Hematopoietic multipotent progenitor cell treated with erythropoietin and hydrocortisone succinate and interleukin-3 and kit ligand, for 8 days (in vitro differentiated cells): ENCODE measurements around the gene C4B.
"Not testable (repeated sequence)": the region's sequence is repeated elsewhere in the genome, so short reads cannot be mapped to it uniquely, and the experiment has no call there.

ENCODE experiments used
- DNase-seq: peaks from one replicate; pipeline ENCODE4 v3.0.0-alpha.2; 2015

C4B gene

GRCh38 chr6:32056254-32056653 lies 41.7 kb downstream of the C4B start:
- DNase-seq = no peak

GRCh38 chr6:32057966-32058365 lies 43.4 kb downstream of the C4B start:
- no peak for DNase-seq

DNA sequence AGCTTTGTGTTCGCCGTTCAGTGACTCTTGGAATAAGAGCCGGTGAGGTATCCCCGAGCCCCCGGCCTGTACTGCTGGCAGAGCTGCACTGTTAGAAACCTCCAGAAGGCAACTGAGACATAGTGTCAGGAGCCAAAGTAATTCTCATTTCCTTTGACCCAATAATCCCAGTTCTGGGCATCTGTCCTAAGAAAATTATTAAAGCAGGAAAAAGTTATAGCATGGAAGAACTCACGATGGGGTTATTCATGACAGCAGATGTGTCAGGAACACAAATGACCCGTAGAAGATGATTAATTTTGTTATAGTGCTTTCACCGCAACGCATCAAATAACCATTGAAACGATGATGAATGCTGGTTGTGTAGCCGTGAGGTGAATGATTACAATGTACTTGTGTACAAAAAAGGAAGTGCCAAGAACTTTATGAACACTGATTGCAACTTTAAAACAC lies 43.9 kb downstream of the C4B start:
- DNase-seq = no peak

DNA sequence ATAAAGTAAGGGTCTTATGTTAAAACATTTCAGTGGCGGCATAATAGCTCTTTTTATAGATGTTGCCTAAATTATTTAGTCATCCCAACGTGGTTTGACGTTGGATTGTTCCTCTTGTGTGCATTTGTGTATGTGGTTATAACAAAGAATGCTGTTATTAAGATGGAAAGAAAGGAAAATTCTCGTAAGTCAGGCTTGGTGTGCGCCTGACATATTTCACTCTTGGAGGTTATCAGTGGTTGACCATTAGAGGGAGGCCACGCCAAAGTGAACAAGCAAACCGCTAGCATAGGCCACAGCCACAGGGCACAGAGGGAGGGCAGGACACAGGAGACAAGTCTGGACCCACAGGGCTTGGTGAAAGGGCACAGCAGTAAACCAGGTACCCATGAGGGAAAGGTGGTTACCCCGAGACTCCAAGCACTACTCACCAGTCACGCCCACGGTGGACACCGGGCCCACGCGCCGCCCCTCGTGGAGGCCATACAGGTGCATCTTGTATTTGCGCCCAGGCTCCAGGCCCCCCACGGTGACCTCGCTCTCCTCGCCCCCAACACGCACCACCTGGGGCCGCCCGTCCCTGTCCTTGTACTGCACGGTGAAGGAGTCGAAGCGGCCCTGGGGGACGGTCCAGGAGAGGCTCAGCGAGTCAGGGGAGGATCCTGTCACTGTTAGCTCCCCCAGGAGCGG lies 46.5 kb downstream of the C4B start:
- no peak for DNase-seq

GRCh38 chr6:32064706-32065105 lies 50.1 kb downstream of the C4B start:
- no peak for DNase-seq

- DNase-seq = not testable (repeated sequence)
Measured at GRCh38 chr6:32067521-32067920, 52.9 kb downstream of the C4B start.

- not testable (repeated sequence) for DNase-seq
Measured at GRCh38 chr6:32068315-32068714, 53.7 kb downstream of the C4B start.

- no peak for DNase-seq
Measured at GRCh38 chr6:32068867-32069266, 54.3 kb downstream of the C4B start.

GRCh38 chr6:32069460-32069859 lies 54.9 kb downstream of the C4B start:
- no peak for DNase-seq

- DNase-seq = no peak
Measured at GRCh38 chr6:32069878-32070515, 55.4 kb downstream of the C4B start.

GRCh38 chr6:32070814-32071543 lies 56.4 kb downstream of the C4B start:
- no peak for DNase-seq

DNA sequence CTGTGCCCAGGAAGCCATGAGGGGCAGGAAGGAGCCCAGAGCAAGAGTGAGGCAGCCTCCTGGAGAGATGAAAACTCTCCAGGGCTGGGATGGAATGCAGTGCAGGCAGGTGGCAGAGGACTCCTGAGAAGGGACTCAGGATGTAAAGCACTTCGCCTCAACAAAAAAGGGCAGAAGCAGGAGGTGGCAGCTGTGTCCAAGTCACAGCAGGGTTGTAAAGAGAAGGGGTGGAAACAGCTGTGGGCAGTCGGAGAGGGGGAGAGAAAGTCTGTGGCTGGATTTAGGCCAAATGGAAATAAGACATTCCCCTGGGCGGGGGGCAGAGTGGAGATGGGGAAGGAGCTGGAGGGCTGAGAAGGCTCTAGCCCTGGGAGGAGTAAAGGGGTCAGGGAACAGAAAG lies 58.5 kb downstream of the C4B start:
- no peak for DNase-seq

DNA sequence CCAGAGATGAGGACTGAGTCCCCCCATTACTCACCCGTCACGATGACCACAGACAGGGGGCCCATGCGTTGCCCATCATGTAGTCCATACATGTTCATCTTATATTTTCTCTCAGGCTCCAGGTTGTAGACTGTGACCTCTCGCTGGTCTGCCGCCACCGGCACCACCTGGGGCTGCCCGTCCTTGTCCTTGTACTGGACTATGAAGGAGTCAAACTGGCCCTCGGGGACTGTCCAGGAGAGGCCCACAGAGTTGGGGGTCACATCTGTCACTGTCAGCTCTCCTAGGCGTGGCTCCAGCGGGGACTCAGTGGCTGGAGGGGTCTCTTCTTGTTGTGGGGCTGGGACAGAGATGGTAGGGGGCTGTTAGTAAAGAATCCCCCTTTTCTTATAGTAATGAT lies 59.0 kb downstream of the C4B start:
- no peak for DNase-seq

GRCh38 chr6:32074996-32075532 lies 60.5 kb downstream of the C4B start:
- DNase-seq = no peak

DNA sequence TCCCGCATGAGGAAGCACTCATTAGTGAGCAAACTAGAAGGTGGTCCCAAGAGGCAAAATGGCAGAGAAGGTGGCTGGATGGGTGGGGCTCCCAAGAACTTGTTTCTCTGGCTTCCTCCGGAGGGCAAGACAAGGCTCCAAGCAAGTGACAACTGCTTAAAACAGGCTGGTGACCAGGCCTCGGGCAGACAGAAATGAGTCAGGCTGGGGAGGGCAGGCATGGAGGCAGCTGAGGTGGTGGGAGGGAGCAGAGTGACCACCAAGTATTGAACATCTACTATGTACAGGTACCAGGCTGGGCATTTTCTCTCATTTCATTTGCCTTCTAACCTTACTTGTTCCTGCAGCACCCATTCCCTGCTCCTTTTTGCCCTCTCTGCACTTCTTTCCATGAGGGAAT lies 61.2 kb downstream of the C4B start:
- no peak for DNase-seq

DNA sequence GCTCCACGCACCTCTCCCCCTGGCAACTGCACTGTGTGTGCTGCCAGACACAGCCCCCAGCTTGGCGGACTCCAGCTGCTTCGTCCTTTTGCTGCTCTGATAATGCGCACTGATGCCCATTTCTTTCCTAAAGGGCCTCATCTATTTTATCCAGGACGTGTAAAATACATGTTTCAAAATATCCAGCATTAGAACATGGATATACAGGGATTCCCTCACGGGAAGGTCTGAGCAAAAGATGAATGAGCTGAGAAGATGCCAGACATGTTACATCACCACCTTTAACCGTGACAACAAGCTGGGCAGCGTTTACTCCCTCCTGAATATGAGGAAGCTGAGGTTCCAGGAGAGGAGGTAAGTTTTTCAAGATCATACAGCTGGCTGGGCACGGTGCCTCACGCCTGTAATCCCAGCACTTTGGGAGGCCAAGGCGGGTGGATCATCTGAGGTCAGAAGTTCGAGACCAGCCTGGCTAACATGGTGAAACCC lies 61.8 kb downstream of the C4B start:
- no peak for DNase-seq

- DNase-seq = no peak
Measured at GRCh38 chr6:32079566-32080290, 65.1 kb downstream of the C4B start.

- DNase-seq = no peak
Measured at GRCh38 chr6:32081168-32081990, 66.8 kb downstream of the C4B start.

DNA sequence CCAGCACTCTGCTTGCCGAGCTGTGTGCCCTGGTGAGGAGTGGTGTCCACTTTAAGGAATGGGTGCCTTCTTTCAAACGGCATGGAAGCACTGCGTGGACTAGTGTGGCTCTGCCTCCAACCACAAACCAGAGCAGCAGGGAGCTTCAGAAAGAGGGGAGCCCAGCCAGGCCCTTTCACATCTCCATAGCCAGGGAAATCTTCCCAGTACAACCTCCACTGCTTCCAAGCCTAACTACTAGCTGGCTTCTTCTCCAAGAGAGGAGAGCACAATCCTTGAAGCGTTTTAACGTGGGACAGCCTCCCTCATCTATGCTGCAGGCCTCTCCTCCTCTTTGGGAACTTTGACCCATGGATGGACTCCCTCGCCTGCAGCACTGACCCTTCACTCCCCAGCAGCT lies 67.9 kb downstream of the C4B start:
- DNase-seq = no peak

DNA sequence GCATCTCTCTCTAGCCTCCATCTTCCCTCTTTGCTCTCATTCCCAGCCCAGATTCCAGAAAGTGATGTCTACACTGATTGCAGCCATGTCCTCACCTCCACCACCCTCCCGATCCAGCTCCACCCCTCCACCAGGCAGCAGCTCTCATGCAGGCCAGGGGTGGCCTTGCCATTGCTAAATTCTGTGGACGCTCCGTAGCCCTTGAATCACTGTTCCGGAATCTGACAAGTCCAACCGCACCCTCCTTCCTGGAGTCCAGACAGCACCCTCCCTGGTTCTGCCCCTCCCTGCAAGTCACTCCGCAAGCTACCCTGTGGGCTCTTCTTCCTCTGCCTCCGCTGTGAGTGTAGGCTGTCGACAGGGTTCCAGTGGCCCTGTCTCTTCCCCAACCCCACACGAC lies 68.3 kb downstream of the C4B start:
- no peak for DNase-seq

DNA sequence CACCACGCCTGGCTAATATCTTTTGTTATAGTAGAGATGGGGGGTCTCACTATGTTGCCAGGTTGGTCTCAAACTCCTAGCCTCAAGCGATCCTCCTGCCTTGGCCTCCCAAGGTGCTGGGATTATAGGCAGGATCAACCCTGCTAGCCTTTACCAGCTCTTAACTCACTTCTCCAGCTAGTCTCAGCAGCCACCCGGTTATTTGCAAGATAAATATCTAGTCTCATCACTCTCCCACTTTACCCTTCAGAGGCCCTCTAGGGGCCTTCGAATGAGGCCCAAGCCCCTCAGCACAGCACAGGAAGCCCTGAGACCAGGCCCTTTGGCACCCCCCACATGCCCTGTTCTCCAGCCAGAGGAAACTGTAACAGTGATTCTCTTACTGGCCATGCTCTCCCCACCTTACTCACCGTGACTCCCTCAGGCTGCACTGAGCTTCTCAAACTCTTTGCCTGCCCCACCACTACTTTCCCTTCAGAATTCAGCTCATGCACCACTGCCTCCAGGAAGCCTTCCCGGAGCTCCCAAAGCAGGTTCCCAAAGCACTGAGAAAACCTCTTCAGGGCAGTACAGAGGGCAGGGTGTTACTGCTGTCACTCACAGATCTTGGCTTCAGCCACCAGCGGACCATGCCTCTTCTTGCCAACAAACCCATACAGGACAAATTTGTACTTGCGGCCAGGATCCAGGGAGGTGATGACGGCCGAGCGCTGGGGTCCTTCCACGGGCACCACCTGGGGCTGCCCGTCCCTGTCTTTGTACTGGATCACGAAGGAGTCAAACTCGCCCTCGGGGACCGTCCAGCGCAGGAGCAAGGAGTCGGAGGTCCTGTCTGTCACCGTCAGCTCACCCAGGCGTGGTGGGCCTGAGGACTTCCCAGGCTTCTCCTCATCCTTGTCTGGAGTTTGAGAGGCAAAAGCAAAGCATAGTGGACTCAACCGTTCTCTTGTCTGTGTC lies 69.5 kb downstream of the C4B start:
- no peak for DNase-seq
